HepG2 (cell line): ENCODE results near the gene TSPAN7. TPM values are rescaled to one million over a fixed set of nuclear protein-coding genes. Genes with fewer than 3 reads are reported as not detected.

Experiments
- ATAC-seq: fragments of 200-7000 bp; cut with Tn5 transposase; 3 replicates; pipeline ENCODE4 v1.9.1; 2020; ENCODE audit warnings: mild to moderate bottlenecking, moderate library complexity
- BruUV-seq: library from RNA; stranded (reverse); fragments of 400-500 nt; replicated peaks from 2 replicates; lab custom pipeline; 2021; lab: Mats Ljungman, UMichigan
- CTCF ChIA-PET: fragments of 300-600 bp; formaldehyde crosslinking; extraction: SDS; loops from one replicate; lab custom pipeline; 2021; ENCODE audit warnings: low total read pairs, inconsistent platforms, low intra/inter-chr PET ratio; lab: Yijun Ruan, JAX
- POLR2A ChIA-PET: fragments of 350-600 bp; sonication (Branson Sonifier 250); formaldehyde crosslinking; loops from one replicate; lab custom pipeline; 2020; ENCODE audit warnings: antibody characterized with exemption, inconsistent platforms; lab: Yijun Ruan, JAX
- DNase-seq: peaks from one replicate; pipeline ENCODE4 v3.0.0-alpha.2; 2015; ENCODE audit warnings: low spot score
- FAIRE-seq: peaks from 3 replicates; lab custom pipeline; 2011; peaks lifted over from hg19 to GRCh38; lab: Jason Lieb, UNC
- H2AFZ ChIP-seq: one replicate; pipeline ENCODE4 v1.6.1; 2011; ENCODE audit warnings: low read length, inconsistent platforms
- H3K27ac ChIP-seq: fragments of 300-600 bp; 3 replicates; pipeline ENCODE4 v1.8.0; 2011; ENCODE audit warnings: mixed run types, mild to moderate bottlenecking, mixed read lengths, low read length, inconsistent platforms; ENCODE audit not compliant: insufficient read depth; ENCODE audit errors: extremely low read length
- H3K27me3 ChIP-seq, 2 experiments: fragments of 200-600 bp in 1 of 2; 2 replicates in 1 of 2; 3 replicates in 1 of 2; pipeline versions ENCODE4 v1.6.0 to v1.8.0; 2011; ENCODE audit warnings: low read length in 2 of 2, mild to moderate bottlenecking in 2 of 2, moderate library complexity in 2 of 2, inconsistent platforms in 1 of 2; ENCODE audit not compliant: insufficient read depth in 2 of 2, control insufficient read depth in 1 of 2
- H3K36me3 ChIP-seq, 2 experiments: fragments of 200-600 bp in 1 of 2; replicated peaks in 1 of 2; 2 replicates in 1 of 2; 3 replicates in 1 of 2; pipeline versions ENCODE4 v1.5.1 to v1.8.0; 2011; ENCODE audit warnings: low read length in 2 of 2, inconsistent platforms in 1 of 2; ENCODE audit not compliant: insufficient read depth in 2 of 2, control insufficient read depth in 1 of 2
- H3K4me1 ChIP-seq: 2 replicates; pipeline ENCODE4 v1.5.1; 2012; ENCODE audit warnings: low read length, inconsistent platforms; ENCODE audit not compliant: insufficient read depth
- H3K4me2 ChIP-seq: 2 replicates; pipeline ENCODE4 v1.6.0; 2011; ENCODE audit warnings: low read depth, low read length, inconsistent platforms
- H3K4me3 ChIP-seq, 3 experiments: fragments of 200-600 bp in 1 of 3; sonication (generic), shearing (Covaris generic) in 1 of 3; replicated peaks in 1 of 3; 2 replicates each; pipeline ENCODE4 v1.5.1; 2011 to 2016; ENCODE audit warnings: low read length in 3 of 3, inconsistent platforms in 2 of 3, low read depth in 2 of 3, mild to moderate bottlenecking in 2 of 3, control low read depth in 1 of 3, mixed read lengths in 1 of 3; ENCODE audit not compliant: insufficient read depth in 1 of 3
- H3K79me2 ChIP-seq: one replicate; pipeline ENCODE4 v1.6.1; 2011; ENCODE audit warnings: low read length, inconsistent platforms; ENCODE audit not compliant: insufficient read depth
- H3K9ac ChIP-seq: 2 replicates; pipeline ENCODE4 v1.6.0; 2011; ENCODE audit warnings: mild to moderate bottlenecking, low read depth, low read length, inconsistent platforms; ENCODE audit not compliant: insufficient read depth
- H3K9me3 ChIP-seq: 2 replicates; pipeline ENCODE4 v1.5.1; 2012; ENCODE audit warnings: mild to moderate bottlenecking, low read length
- H4K20me1 ChIP-seq: 2 replicates; pipeline ENCODE4 v1.6.0; 2011; ENCODE audit warnings: inconsistent platforms, mild to moderate bottlenecking, low read length, moderate library complexity; ENCODE audit not compliant: insufficient read depth
- ATF7 ChIP-seq, 2 experiments: fragments of 450-650 bp in 1 of 2; sonication (generic) in 1 of 2; formaldehyde crosslinking in 1 of 2; IDR thresholded peaks; 2 replicates each; pipeline versions ENCODE4 v1.4.0 to v1.6.1; 2016 to 2020; ENCODE audit warnings: antibody characterized with exemption in 1 of 2, mild to moderate bottlenecking in 1 of 2, missing genetic modification reagents in 1 of 2
- CHD4 ChIP-seq: fragments of 200-600 bp; sonication (generic); IDR thresholded peaks from 2 replicates; pipeline ENCODE4 v1.7.0; 2017; ENCODE audit warnings: mild to moderate bottlenecking, low read length, borderline replicate concordance
- FOXP4 ChIP-seq: sonication (generic); formaldehyde crosslinking; IDR thresholded peaks from 2 replicates; pipeline ENCODE4 v1.4.0; 2020; ENCODE audit warnings: missing genetic modification reagents
- GLMP ChIP-seq: sonication (generic); formaldehyde crosslinking; IDR thresholded peaks from 2 replicates; pipeline ENCODE4 v1.9.0; 2021; ENCODE audit warnings: missing genetic modification reagents, mild to moderate bottlenecking, borderline replicate concordance
- MLLT10 ChIP-seq: sonication (generic); formaldehyde crosslinking; IDR thresholded peaks from 2 replicates; pipeline ENCODE4 v1.4.0; 2020; ENCODE audit warnings: missing genetic modification reagents
- NAIF1 ChIP-seq: sonication (generic); formaldehyde crosslinking; IDR thresholded peaks from 2 replicates; pipeline ENCODE4 v1.5.0; 2020; ENCODE audit warnings: mild to moderate bottlenecking, missing genetic modification reagents, borderline replicate concordance
- SRY ChIP-seq: sonication (generic); formaldehyde crosslinking; IDR thresholded peaks from 2 replicates; pipeline ENCODE4 v1.8.0; 2022; ENCODE audit warnings: mild to moderate bottlenecking, missing genetic modification reagents
- TCF12 ChIP-seq, 2 experiments: fragments of 450-650 bp in 1 of 2; sonication (generic) in 1 of 2; formaldehyde crosslinking in 1 of 2; IDR thresholded peaks; 2 replicates each; pipeline versions ENCODE4 v1.6.1 to v1.8.0; 2017 to 2022; ENCODE audit warnings: antibody characterized with exemption in 1 of 2, mild to moderate bottlenecking in 1 of 2, missing genetic modification reagents in 1 of 2, moderate library complexity in 1 of 2
- ZNF432 ChIP-seq: sonication (generic); formaldehyde crosslinking; IDR thresholded peaks from 2 replicates; pipeline ENCODE4 v1.5.0; 2020; ENCODE audit warnings: missing genetic modification reagents, mild to moderate bottlenecking, borderline replicate concordance
- ZNF605 ChIP-seq: sonication (generic); formaldehyde crosslinking; IDR thresholded peaks from 2 replicates; pipeline ENCODE4 v1.8.0; 2022; ENCODE audit warnings: mild to moderate bottlenecking, missing genetic modification reagents
- ZNF775 ChIP-seq: sonication (generic); formaldehyde crosslinking; IDR thresholded peaks from 2 replicates; pipeline ENCODE4 v1.4.0; 2020; ENCODE audit warnings: missing genetic modification reagents, mild to moderate bottlenecking, moderate library complexity, borderline replicate concordance
- ZNF878 ChIP-seq: sonication (generic); formaldehyde crosslinking; IDR thresholded peaks from 2 replicates; pipeline ENCODE4 v1.8.1; 2023; ENCODE audit warnings: mild to moderate bottlenecking, missing genetic modification reagents, moderate library complexity
- WGBS: methylation state at CpG from one replicate; pipeline ENCODE4 v1.1.6; 2017; ENCODE audit warnings: low lambda C conversion rate; 5-methylcytosine and 5-hydroxymethylcytosine counted together
- in situ Hi-C: cut with HindIII; loops from 2 replicates; pipeline ENCODE4 v1.10.0; 2017; ENCODE audit warnings: low pct_unique_long_range_greater_than_20kb; ENCODE audit not compliant: extremely low pct_ligation_motif_present
- intact Hi-C: fragments of 100-400 bp; cut with micrococcal nuclease; formaldehyde crosslinking; loops from one replicate; pipeline ENCODE4 v1.10.0; 2022; ENCODE audit not compliant: unreplicated experiment
- polyA plus RNA-seq, 8 experiments: library from polyadenylated mRNA; depleted of rRNA in 3 of 8; stranded (reverse) in 7 of 8; unstranded in 1 of 8; fragments of >200 nt; fragmentation: Illumina TruSeq in 4 of 8; extraction: Trizol in 4 of 8; gene quantifications; 2 replicates each; pipeline versions ENCODE4 v1.2.1 to v1.2.3, GENCODE V29; 2011 to 2016; ENCODE audit warnings: low read depth in 4 of 8, missing spikeins in 1 of 8, mixed read lengths in 1 of 8; ENCODE audit not compliant: insufficient read depth in 1 of 8
- total RNA-seq, 5 experiments: library from RNA; depleted of rRNA; stranded (reverse); fragments of >200 nt; fragmentation: Illumina TruSeq; extraction: Trizol; gene quantifications; 2 replicates each; pipeline ENCODE4 v1.2.3, GENCODE V29; 2016; ENCODE audit warnings: low read depth in 1 of 5
- TF ChIP-seq, protein P1 (sequence below): sonication (generic); formaldehyde crosslinking; IDR thresholded peaks from 2 replicates; pipeline ENCODE4 v1.9.0; 2022; ENCODE audit warnings: missing genetic modification reagents, mild to moderate bottlenecking, borderline replicate concordance
- TF ChIP-seq, protein P2 (sequence below): sonication (generic); formaldehyde crosslinking; IDR thresholded peaks from 2 replicates; pipeline ENCODE4 v1.5.1; 2020; ENCODE audit warnings: mild to moderate bottlenecking, missing genetic modification reagents

The TSPAN7 gene
- total and polyA plus RNA-seq, 2 of the 13 experiments (the other 11 are each of a cell fraction or from before 2014, with no cell fraction given) = 21.4 to 47.1 TPM

DNA sequence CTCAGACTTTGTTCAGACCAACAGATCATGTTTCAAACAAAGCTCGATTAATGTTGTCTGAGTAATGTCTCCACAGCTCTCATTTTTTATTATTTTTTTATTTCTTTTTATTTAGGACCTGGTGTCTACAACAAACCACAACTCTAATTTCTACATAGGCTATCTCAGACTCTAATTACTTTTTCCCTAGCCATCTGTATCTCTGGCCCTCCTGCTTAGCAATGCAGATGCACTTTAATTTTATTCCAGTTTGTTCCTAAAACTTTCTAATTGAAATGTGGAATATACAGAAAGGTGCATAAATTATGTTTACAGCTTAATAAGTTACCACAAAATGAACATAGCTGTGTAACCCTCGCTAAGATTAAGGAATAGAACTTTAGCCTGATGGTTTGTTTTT, 120.8 kb downstream of the TSPAN7 start:
- no peak for ATAC-seq
- H3K4me2 ChIP-seq = no peak overlapping the region
- no peak overlapping the region for H2AFZ ChIP-seq
- TF ChIP-seq ZNF775 (CRISPR knock-in tag) (no peak), ZNF432 (CRISPR knock-in tag) (no peak), CHD4 (no peak), ZNF878 (no peak), TCF12 (IDR thresholded peaks at IDR 0.05) (no peak), TCF12 (CRISPR knock-in tag; IDR thresholded peaks at IDR 0.05) (no peak), MLLT10 (CRISPR knock-in tag) (no peak), GLMP (no peak), ATF7 (IDR thresholded peaks at IDR 0.05) (no peak), ATF7 (CRISPR knock-in tag; IDR thresholded peaks at IDR 0.05) (no peak), SRY (CRISPR knock-in tag) (no peak), NAIF1 (no peak), FOXP4 (CRISPR knock-in tag) (no peak), ZNF605 (CRISPR knock-in tag) (no peak)
- TF ChIP-seq, protein P1, sequence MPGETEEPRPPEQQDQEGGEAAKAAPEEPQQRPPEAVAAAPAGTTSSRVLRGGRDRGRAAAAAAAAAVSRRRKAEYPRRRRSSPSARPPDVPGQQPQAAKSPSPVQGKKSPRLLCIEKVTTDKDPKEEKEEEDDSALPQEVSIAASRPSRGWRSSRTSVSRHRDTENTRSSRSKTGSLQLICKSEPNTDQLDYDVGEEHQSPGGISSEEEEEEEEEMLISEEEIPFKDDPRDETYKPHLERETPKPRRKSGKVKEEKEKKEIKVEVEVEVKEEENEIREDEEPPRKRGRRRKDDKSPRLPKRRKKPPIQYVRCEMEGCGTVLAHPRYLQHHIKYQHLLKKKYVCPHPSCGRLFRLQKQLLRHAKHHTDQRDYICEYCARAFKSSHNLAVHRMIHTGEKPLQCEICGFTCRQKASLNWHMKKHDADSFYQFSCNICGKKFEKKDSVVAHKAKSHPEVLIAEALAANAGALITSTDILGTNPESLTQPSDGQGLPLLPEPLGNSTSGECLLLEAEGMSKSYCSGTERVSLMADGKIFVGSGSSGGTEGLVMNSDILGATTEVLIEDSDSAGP (CRISPR knock-in tag) = no peak
- TF ChIP-seq, protein P2, sequence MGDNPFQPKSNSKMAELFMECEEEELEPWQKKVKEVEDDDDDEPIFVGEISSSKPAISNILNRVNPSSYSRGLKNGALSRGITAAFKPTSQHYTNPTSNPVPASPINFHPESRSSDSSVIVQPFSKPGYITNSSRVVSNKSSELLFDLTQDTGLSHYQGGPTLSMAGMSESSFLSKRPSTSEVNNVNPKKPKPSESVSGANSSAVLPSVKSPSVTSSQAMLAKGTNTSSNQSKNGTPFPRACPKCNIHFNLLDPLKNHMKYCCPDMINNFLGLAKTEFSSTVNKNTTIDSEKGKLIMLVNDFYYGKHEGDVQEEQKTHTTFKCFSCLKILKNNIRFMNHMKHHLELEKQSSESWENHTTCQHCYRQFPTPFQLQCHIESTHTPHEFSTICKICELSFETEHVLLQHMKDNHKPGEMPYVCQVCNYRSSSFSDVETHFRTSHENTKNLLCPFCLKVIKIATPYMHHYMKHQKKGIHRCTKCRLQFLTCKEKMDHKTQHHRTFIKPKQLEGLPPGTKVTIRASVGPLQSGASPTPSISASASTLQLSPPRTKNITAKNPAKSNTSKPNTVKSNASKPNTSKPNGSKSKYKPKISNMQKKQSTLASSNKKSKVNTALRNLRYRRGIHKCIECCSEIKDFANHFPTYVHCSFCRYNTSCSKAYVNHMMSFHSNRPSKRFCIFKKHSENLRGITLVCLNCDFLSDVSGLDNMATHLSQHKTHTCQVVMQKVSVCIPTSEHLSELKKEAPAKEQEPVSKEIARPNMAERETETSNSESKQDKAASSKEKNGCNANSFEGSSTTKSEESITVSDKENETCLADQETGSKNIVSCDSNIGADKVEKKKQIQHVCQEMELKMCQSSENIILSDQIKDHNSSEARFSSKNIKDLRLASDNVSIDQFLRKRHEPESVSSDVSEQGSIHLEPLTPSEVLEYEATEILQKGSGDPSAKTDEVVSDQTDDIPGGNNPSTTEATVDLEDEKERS (CRISPR knock-in tag) = no peak
- TF ChIP-seq, all 625 proteins: peak for 0
- no peaks in the 10 kb centered on the region for H3K79me2 ChIP-seq
- POLR2A ChIA-PET = no interaction called here
- no peaks in the 10 kb centered on the region for H3K36me3 ChIP-seq
- in situ Hi-C loops (no loop called here), intact Hi-C loops (no loop called here)
- H3K9ac ChIP-seq = no peak overlapping the region
- no peaks in the 10 kb centered on the region for H3K27me3 ChIP-seq
- CTCF ChIA-PET = no interaction called here
- WGBS = 50% methylated on average over 2 of the region's 2 CpGs
- DNase-seq (no peak), FAIRE-seq (no peak)
- H4K20me1 ChIP-seq = no peaks in the 10 kb centered on the region
- no TSS peak for BruUV-seq
- H3K4me3 ChIP-seq = no peak overlapping the region
- no peak overlapping the region for H3K27ac ChIP-seq
- H3K9me3 ChIP-seq = no peaks in the 10 kb centered on the region
- H3K4me1 ChIP-seq = peaks cover 32% of the 10 kb centered on the region
